Stimulated activated CD8-positive, alpha-beta memory T cell treated with anti-CD3 and anti-CD28 coated beads, Interleukin-7, amount 100 ng/mL, for 48 hours (primary cell): Measurements from ENCODE around the gene NPPC.
"Not testable (repeated sequence)": the region's sequence is repeated elsewhere in the genome, so short reads cannot be mapped to it uniquely, and the experiment has no call there.

ENCODE experiments used
- DNase-seq, 2 donors: peaks; one replicate each; pipeline ENCODE4 v3.0.0-alpha.2; 2020; ENCODE audit warnings: low read depth in 1 of 2; ENCODE audit errors: extremely low read depth in 1 of 2

The NPPC gene

GRCh38 chr2:231890896-231891513, 35.2 kb downstream of the NPPC start:
- DNase-seq: no peak

- DNase-seq: no peak
Observed at GRCh38 chr2:231887756-231888155, 38.4 kb downstream of the NPPC start.

- DNase-seq: no peak
Observed at GRCh38 chr2:231886071-231886681, 40.0 kb downstream of the NPPC start.

- no peak for DNase-seq
Observed at GRCh38 chr2:231884438-231885140, 41.6 kb downstream of the NPPC start.

DNA sequence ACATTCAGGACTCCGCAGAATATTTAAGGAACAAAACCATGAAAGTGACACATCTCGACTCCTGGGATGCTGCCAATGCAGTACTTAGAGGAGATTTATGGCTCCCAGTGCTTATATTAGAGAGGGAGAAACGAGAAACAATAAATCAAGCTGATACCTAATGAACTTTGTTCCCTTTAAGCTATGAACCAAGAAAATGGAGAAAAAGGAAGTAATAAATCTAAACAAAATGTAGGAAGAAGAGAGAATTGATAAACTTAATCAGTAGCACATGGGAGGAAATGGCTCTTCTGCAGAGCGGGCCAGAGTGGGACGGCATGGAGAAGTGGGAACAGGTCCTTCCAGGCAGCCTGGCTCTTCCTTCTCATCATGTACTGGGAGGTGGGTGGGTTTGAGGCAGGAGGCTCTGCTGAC, 42.7 kb downstream of the NPPC start:
- no peak for DNase-seq

GRCh38 chr2:231882646-231883045, 43.5 kb downstream of the NPPC start:
- DNase-seq: no peak

DNA sequence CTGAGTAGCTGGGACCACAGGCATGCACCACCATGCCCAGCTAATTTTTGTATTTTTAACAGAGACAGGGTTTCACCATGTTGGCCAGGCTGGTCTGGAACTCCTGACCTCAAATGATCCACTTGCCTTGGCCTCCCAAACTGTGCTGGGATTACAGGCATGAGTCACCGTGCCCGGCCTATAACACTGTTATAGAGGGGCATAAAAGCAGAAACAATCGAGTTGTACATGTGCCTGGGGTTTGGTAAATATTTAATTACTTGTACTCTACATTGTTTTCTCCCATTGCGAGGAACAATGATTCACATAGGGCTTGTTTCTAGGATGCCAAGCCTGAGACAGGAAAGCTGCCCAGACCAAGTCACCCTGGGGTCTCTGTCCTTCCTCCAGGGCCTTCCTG, 45.8 kb downstream of the NPPC start:
- DNase-seq: not testable (repeated sequence)

DNA sequence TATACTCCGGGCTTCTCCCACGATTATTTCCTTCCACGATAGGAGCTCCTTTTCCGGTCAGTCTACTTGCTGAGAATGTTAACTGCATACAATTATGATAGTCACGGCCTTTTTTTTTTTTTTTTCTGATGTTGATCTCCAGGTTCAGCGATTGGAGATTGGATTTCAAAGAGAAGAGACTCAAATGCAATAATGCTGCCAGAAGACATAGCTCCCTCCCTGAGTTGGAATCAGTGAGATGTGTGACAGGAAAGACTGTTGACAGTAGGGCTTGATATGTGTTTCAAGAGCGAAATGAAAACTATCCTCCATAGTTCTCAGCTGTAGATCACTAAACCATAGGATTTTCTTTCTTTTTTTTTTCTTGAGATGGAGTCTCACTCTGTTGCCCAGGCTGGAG, 47.0 kb downstream of the NPPC start:
- DNase-seq: no peak

- no peak for DNase-seq
Observed at GRCh38 chr2:231877533-231878456, 48.4 kb downstream of the NPPC start.

DNA sequence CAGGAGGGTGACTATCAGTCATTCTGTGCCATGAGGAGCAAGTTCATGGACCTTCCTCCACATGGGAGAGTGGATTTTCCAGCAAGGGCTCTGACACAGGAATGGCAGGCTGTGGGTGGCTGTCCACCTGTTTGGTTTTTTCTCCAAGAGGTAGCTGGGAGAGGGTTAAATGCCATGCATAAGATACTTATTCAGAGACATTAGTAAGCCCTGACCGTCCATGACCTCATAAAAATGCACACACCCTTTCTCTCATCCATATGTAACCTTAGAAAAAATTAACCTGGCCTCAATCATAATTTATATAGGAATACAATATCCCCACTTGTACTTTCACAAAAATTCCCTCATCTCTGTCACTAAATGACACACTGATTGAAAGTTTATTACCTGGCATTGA, 51.3 kb downstream of the NPPC start:
- no peak for DNase-seq
